GM12878 (cell line): Measurements from ENCODE around the gene DHX30. TPM values are rescaled to one million over a fixed set of nuclear protein-coding genes. Genes with fewer than 3 reads are reported as not detected.

Experiments
- ATAC-seq: fragments of 200-7000 bp; cut with Tn5 transposase; 3 replicates; pipeline ENCODE4 v1.9.1; 2020; ENCODE audit warnings: mild to moderate bottlenecking, moderate library complexity
- BruUV-seq: library from RNA; stranded (reverse); fragments of 400-500 nt; replicated peaks from 2 replicates; lab custom pipeline; 2021; lab: Mats Ljungman, UMichigan
- CTCF ChIA-PET: fragments of 300-600 bp; sonication (Branson Sonifier 250); formaldehyde crosslinking; extraction: SDS; loops from one replicate; lab custom pipeline; 2021; ENCODE audit warnings: inconsistent platforms; lab: Yijun Ruan, JAX
- POLR2A ChIA-PET: fragments of 350-600 bp; formaldehyde crosslinking; extraction: SDS; loops from one replicate; lab custom pipeline; 2021; ENCODE audit warnings: inconsistent platforms; lab: Charles Lee
- RAD21 ChIA-PET: fragments of 300-600 bp; sonication (Branson Sonifier 250); formaldehyde crosslinking; loops from one replicate; lab custom pipeline; 2023; ENCODE audit warnings: antibody characterized with exemption; ENCODE audit not compliant: unreplicated experiment; lab: Charles Lee
- SMC1A ChIA-PET: fragments of 300-600 bp; sonication (Branson Sonifier 250); formaldehyde crosslinking; loops from one replicate; lab custom pipeline; 2023; ENCODE audit not compliant: unreplicated experiment, uncharacterized antibody; lab: Charles Lee
- DNase-seq: peaks from one replicate; pipeline ENCODE4 v3.0.0-alpha.2; 2011; ENCODE audit warnings: low read depth, low spot score
- FAIRE-seq: peaks from 3 replicates; lab custom pipeline; 2011; peaks lifted over from hg19 to GRCh38; lab: Jason Lieb, UNC
- H2AFZ ChIP-seq: 2 replicates; pipeline ENCODE4 v1.6.0; 2011; ENCODE audit warnings: low read depth, low read length, control low read depth; ENCODE audit not compliant: control insufficient read depth
- H3K27ac ChIP-seq: 2 replicates; pipeline ENCODE4 v1.5.1; 2011; ENCODE audit warnings: control low read depth; ENCODE audit not compliant: control insufficient read depth, insufficient read depth
- H3K27me3 ChIP-seq, 2 experiments: replicated peaks in 1 of 2; 2 replicates each; pipeline versions ENCODE4 v1.6.0 to v1.6.1; 2011; ENCODE audit warnings: low read length in 1 of 2; ENCODE audit not compliant: control insufficient read depth in 2 of 2, insufficient read depth in 2 of 2
- H3K36me3 ChIP-seq, 2 experiments: 2 replicates each; pipeline ENCODE4 v1.5.1; 2011; ENCODE audit warnings: low read length in 1 of 2; ENCODE audit not compliant: control insufficient read depth in 2 of 2, insufficient read depth in 2 of 2
- H3K4me1 ChIP-seq: 2 replicates; pipeline ENCODE4 v1.6.1; 2011; ENCODE audit warnings: mild to moderate bottlenecking, low read length, moderate library complexity, mixed read lengths; ENCODE audit not compliant: control insufficient read depth, insufficient read depth
- H3K4me2 ChIP-seq: 2 replicates; pipeline ENCODE4 v1.6.0; 2011; ENCODE audit warnings: control low read depth; ENCODE audit not compliant: control insufficient read depth, insufficient read depth
- H3K4me3 ChIP-seq: fragments of 200-600 bp; sonication (generic); 2 replicates; pipeline ENCODE4 v1.5.1; 2016
- H3K79me2 ChIP-seq: 2 replicates; pipeline ENCODE4 v1.6.0; 2011; ENCODE audit warnings: low read length; ENCODE audit not compliant: control insufficient read depth, insufficient read depth
- H3K9ac ChIP-seq: 2 replicates; pipeline ENCODE4 v1.8.0; 2011; ENCODE audit warnings: low read length, control low read depth, mixed read lengths; ENCODE audit not compliant: control insufficient read depth, insufficient read depth
- H3K9me3 ChIP-seq: replicated peaks from 3 replicates; pipeline ENCODE4 v1.5.1; 2011; ENCODE audit warnings: mild to moderate bottlenecking, low read length; ENCODE audit not compliant: control insufficient read depth, insufficient read depth
- H4K20me1 ChIP-seq: 2 replicates; pipeline ENCODE4 v1.6.0; 2011; ENCODE audit not compliant: control insufficient read depth, insufficient read depth
- CEBPB ChIP-seq, 2 experiments: fragments of 150-350 bp in 1 of 2; IDR thresholded peaks; 2 replicates each; pipeline ENCODE4 v1.6.1; 2012 to 2014; ENCODE audit warnings: low read depth in 2 of 2, low read length in 2 of 2, borderline replicate concordance in 1 of 2, inconsistent platforms in 1 of 2
- ETV6 ChIP-seq, 2 experiments: fragments of 450-650 bp in 1 of 2; IDR thresholded peaks in 1 of 2; conservative IDR thresholded peaks in 1 of 2; 2 replicates each; pipeline ENCODE4 v1.6.1; 2014; ENCODE audit warnings: antibody characterized with exemption in 1 of 2, borderline replicate concordance in 1 of 2, low read depth in 1 of 2, mild to moderate bottlenecking in 1 of 2, moderate library complexity in 1 of 2
- FOS ChIP-seq: IDR thresholded peaks from 3 replicates; pipeline ENCODE4 v1.6.1; 2011; ENCODE audit warnings: borderline replicate concordance; ENCODE audit not compliant: insufficient read length; ENCODE audit errors: extremely low read depth
- GABPA ChIP-seq: IDR thresholded peaks from 2 replicates; pipeline ENCODE4 v1.6.1; 2014; ENCODE audit warnings: antibody characterized with exemption, low read depth, mild to moderate bottlenecking, inconsistent platforms
- IKZF1 ChIP-seq: fragments of 450-650 bp; conservative IDR thresholded peaks from 2 replicates; pipeline ENCODE4 v1.6.1; 2017; ENCODE audit warnings: antibody characterized with exemption, mild to moderate bottlenecking
- PAX5 ChIP-seq: IDR thresholded peaks from 2 replicates; pipeline ENCODE4 v1.6.1; 2011; ENCODE audit warnings: low read depth, low read length, borderline replicate concordance
- PAX8 ChIP-seq: fragments of 450-650 bp; IDR thresholded peaks from 2 replicates; pipeline ENCODE4 v1.6.1; 2017; ENCODE audit warnings: mild to moderate bottlenecking, moderate library complexity
- PML ChIP-seq: IDR thresholded peaks from 2 replicates; pipeline ENCODE4 v1.6.1; 2012; ENCODE audit warnings: low read length, inconsistent platforms
- RCOR1 ChIP-seq: conservative IDR thresholded peaks from 2 replicates; pipeline ENCODE4 v1.6.1; 2012; ENCODE audit warnings: low read depth, low read length, improper control_type of control experiment
- RFX5 ChIP-seq: IDR thresholded peaks from 2 replicates; pipeline ENCODE4 v1.6.1; 2011; ENCODE audit warnings: low read depth, low read length, improper control_type of control experiment
- SMAD1 ChIP-seq: fragments of 450-650 bp; IDR thresholded peaks from 2 replicates; pipeline ENCODE4 v1.6.1; 2018; ENCODE audit warnings: mild to moderate bottlenecking, low read depth; ENCODE audit not compliant: partially characterized antibody
- WGBS: methylation state at CpG from one replicate; pipeline ENCODE4 v1.1.6; 2016; ENCODE audit warnings: low lambda C conversion rate; ENCODE audit not compliant: insufficient replicate concordance, insufficient coverage; ENCODE audit errors: missing lambda C conversion rate; 5-methylcytosine and 5-hydroxymethylcytosine counted together
- in situ Hi-C: fragments of 300-500 bp; cut with MboI; formaldehyde crosslinking; loops from 9 replicates; pipeline ENCODE4 v1.14.3; 2018; ENCODE audit warnings: mixed read lengths
- intact Hi-C: fragments of 100-400 bp; cut with micrococcal nuclease; formaldehyde crosslinking; loops from one replicate; pipeline ENCODE4 v1.14.2; 2022; ENCODE audit not compliant: unreplicated experiment
- polyA plus RNA-seq, 11 experiments: library from polyadenylated mRNA; depleted of rRNA in 4 of 11; unstranded in 6 of 11; stranded (reverse) in 5 of 11; fragments of >200 nt; fragmentation: Nextera tagmentation in 4 of 11; fragmentation: Illumina TruSeq in 1 of 11; extraction: Ambion mirVana in 4 of 11; extraction: Trizol in 1 of 11; gene quantifications; 1 replicate in 1 of 11; 2 replicates in 10 of 11; pipeline versions ENCODE4 v1.2.1 to v1.2.3, GENCODE V29; 2011 to 2016; ENCODE audit warnings: inconsistent platforms in 2 of 11, missing spikeins in 2 of 11, low read depth in 1 of 11
- total RNA-seq, 4 experiments: library from RNA; depleted of rRNA in 3 of 4; stranded (reverse); fragments of >200 nt in 3 of 4; fragmentation: Illumina TruSeq in 1 of 4; extraction: Trizol in 1 of 4; gene quantifications; 2 replicates each; pipeline versions ENCODE4 v1.2.1 to v1.2.3, GENCODE V29; 2013 to 2021
- TF ChIP-seq, protein P1 (sequence below): fragments of 450-650 bp; IDR thresholded peaks from 2 replicates; pipeline ENCODE4 v1.6.1; 2018; ENCODE audit warnings: borderline replicate concordance, mild to moderate bottlenecking; ENCODE audit not compliant: partially characterized antibody
- TF ChIP-seq, protein P2 (sequence below): fragments of 450-650 bp; IDR thresholded peaks from 2 replicates; pipeline ENCODE4 v1.6.1; 2017; ENCODE audit warnings: low read depth, mild to moderate bottlenecking, moderate library complexity
- TF ChIP-seq, protein P3 (sequence below): fragments of 450-650 bp; IDR thresholded peaks from 2 replicates; pipeline ENCODE4 v1.6.1; 2016; ENCODE audit warnings: mild to moderate bottlenecking
- TF ChIP-seq, protein P4 (sequence below), 3 experiments: IDR thresholded peaks in 2 of 3; conservative IDR thresholded peaks in 1 of 3; 2 replicates each; pipeline ENCODE4 v1.5.1; 2011; ENCODE audit warnings: low read depth in 3 of 3, low read length in 3 of 3, mild to moderate bottlenecking in 3 of 3, control low read depth in 2 of 3, moderate library complexity in 2 of 3, inconsistent platforms in 1 of 3, mixed read lengths in 1 of 3; ENCODE audit not compliant: control insufficient read depth in 2 of 3, insufficient read depth in 1 of 3; ENCODE audit errors: extremely low read depth in 1 of 3

The DHX30 gene
- total and polyA plus RNA-seq, 10 of the 15 experiments (the other 5 are each of a cell fraction or from before 2014, with no cell fraction given), result 9.5 to 75.3 (median 47.8) TPM

DNA sequence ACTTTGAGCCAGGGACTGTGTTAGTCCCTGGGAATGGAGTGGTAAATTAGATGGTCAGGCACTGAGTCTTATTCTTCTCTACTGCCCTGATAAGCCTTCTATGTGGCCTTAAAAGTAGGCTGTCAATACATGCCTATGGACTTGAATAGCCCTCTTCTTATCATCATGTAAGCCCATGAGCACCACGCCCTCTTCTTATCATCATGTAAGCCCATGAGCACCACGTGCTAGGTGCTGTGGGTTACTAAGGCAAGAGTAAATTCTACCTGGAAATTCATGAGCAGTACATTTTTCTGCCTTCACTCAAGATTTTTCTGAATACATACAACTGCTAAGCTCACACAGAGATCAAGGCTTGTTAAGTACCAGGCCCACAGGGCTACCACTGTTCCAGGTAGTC is 68.5 kb downstream of the DHX30 start:
- H2AFZ ChIP-seq, result no peak overlapping the region
- DNase-seq (no peak), FAIRE-seq (no peak), ATAC-seq (no peak)
- H3K4me1 ChIP-seq, result no peaks in the 10 kb centered on the region
- H3K79me2 ChIP-seq, result no peaks in the 10 kb centered on the region
- H4K20me1 ChIP-seq, result no peaks in the 10 kb centered on the region
- peaks cover 26 to 35% of the 10 kb centered on the region in 2 experiments for H3K36me3 ChIP-seq
- H3K9me3 ChIP-seq, result no peaks in the 10 kb centered on the region
- no peak overlapping the region for H3K4me3 ChIP-seq
- in situ Hi-C loops, result no loop called here
- no peak overlapping the region for H3K9ac ChIP-seq
- H3K4me2 ChIP-seq, result no peak overlapping the region
- TF ChIP-seq CEBPB (IDR thresholded peaks at IDR 0.05; ENCODE audit: borderline replicate concordance in 1 of 2, low read depth in 2 of 2, low read length in 2 of 2), result no peak
- TF ChIP-seq IKZF1, result no peak
- no peak for TF ChIP-seq PML
- no peak for TF ChIP-seq ETV6 (conservative IDR thresholded peaks at IDR 0.05 in 1 of 2, IDR thresholded peaks at IDR 0.05 in 1 of 2; ENCODE audit: borderline replicate concordance in 1 of 2, low read depth in 1 of 2)
- no peak for TF ChIP-seq PAX5
- TF ChIP-seq, protein P1, sequence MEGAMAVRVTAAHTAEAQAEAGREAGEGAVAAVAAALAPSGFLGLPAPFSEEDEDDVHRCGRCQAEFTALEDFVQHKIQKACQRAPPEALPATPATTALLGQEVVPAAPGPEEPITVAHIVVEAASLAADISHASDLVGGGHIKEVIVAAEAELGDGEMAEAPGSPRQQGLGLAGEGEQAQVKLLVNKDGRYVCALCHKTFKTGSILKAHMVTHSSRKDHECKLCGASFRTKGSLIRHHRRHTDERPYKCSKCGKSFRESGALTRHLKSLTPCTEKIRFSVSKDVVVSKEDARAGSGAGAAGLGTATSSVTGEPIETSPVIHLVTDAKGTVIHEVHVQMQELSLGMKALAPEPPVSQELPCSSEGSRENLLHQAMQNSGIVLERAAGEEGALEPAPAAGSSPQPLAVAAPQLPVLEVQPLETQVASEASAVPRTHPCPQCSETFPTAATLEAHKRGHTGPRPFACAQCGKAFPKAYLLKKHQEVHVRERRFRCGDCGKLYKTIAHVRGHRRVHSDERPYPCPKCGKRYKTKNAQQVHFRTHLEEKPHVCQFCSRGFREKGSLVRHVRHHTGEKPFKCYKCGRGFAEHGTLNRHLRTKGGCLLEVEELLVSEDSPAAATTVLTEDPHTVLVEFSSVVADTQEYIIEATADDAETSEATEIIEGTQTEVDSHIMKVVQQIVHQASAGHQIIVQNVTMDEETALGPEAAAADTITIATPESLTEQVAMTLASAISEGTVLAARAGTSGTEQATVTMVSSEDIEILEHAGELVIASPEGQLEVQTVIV, result no peak
- TF ChIP-seq, protein P2, sequence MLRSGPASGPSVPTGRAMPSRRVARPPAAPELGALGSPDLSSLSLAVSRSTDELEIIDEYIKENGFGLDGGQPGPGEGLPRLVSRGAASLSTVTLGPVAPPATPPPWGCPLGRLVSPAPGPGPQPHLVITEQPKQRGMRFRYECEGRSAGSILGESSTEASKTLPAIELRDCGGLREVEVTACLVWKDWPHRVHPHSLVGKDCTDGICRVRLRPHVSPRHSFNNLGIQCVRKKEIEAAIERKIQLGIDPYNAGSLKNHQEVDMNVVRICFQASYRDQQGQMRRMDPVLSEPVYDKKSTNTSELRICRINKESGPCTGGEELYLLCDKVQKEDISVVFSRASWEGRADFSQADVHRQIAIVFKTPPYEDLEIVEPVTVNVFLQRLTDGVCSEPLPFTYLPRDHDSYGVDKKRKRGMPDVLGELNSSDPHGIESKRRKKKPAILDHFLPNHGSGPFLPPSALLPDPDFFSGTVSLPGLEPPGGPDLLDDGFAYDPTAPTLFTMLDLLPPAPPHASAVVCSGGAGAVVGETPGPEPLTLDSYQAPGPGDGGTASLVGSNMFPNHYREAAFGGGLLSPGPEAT, result no peak
- TF ChIP-seq, protein P3, sequence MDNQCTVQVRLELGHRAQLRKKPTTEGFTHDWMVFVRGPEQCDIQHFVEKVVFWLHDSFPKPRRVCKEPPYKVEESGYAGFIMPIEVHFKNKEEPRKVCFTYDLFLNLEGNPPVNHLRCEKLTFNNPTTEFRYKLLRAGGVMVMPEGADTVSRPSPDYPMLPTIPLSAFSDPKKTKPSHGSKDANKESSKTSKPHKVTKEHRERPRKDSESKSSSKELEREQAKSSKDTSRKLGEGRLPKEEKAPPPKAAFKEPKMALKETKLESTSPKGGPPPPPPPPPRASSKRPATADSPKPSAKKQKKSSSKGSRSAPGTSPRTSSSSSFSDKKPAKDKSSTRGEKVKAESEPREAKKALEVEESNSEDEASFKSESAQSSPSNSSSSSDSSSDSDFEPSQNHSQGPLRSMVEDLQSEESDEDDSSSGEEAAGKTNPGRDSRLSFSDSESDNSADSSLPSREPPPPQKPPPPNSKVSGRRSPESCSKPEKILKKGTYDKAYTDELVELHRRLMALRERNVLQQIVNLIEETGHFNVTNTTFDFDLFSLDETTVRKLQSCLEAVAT, result no peak
- TF ChIP-seq GABPA, result no peak
- TF ChIP-seq RCOR1, result no peak
- no peak for TF ChIP-seq FOS
- TF ChIP-seq SMAD1, result no peak
- TF ChIP-seq, protein P4, sequence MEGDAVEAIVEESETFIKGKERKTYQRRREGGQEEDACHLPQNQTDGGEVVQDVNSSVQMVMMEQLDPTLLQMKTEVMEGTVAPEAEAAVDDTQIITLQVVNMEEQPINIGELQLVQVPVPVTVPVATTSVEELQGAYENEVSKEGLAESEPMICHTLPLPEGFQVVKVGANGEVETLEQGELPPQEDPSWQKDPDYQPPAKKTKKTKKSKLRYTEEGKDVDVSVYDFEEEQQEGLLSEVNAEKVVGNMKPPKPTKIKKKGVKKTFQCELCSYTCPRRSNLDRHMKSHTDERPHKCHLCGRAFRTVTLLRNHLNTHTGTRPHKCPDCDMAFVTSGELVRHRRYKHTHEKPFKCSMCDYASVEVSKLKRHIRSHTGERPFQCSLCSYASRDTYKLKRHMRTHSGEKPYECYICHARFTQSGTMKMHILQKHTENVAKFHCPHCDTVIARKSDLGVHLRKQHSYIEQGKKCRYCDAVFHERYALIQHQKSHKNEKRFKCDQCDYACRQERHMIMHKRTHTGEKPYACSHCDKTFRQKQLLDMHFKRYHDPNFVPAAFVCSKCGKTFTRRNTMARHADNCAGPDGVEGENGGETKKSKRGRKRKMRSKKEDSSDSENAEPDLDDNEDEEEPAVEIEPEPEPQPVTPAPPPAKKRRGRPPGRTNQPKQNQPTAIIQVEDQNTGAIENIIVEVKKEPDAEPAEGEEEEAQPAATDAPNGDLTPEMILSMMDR (IDR thresholded peaks at IDR 0.05 in 2 of 3, conservative IDR thresholded peaks at IDR 0.05 in 1 of 3; ENCODE audit: control insufficient read depth in 2 of 3, extremely low read depth in 1 of 3, insufficient read depth in 1 of 3, low read depth in 3 of 3, low read length in 3 of 3), result no peak
- TF ChIP-seq RFX5, result no peak
- TF ChIP-seq PAX8, result no peak
- ChIA-PET CTCF (interaction anchor here (0.6 kb wide), 1 partner anchor 258 kb away, joined by 3 read pairs; no protein-coding TSS in a partner anchor), POLR2A (no interaction called here), SMC1A (no interaction called here), RAD21 (no interaction called here)
- H3K27ac ChIP-seq, result no peak overlapping the region
- intact Hi-C loops, result no loop called here
- BruUV-seq, result no TSS peak
- 92% methylated on average over 2 of the region's 2 CpGs for WGBS
- H3K27me3 ChIP-seq, result no peaks in the 10 kb centered on the region
